Stimulated activated memory B cell treated with anti-CD40 and anti-IgM and Interleukin-4, amounts not matched to agents 10 μg/mL and 1 μg/mL and 100 μg/mL, for 72 hours (primary cell): ENCODE measurements around the gene SHROOM4.

Experiments used
- ATAC-seq: fragments of 150-1000 bp; cut with Tn5 transposase; 2 replicates; pipeline ENCODE4 v1.10.0; 2021
- H3K27ac Mint-ChIP-seq: one replicate; pipeline ENCODE4 v1.8.0; 2022; ENCODE audit warnings: mild to moderate bottlenecking, mixed read lengths
- H3K27me3 Mint-ChIP-seq: one replicate; pipeline ENCODE4 v1.8.0; 2022; ENCODE audit warnings: mixed read lengths
- H3K36me3 Mint-ChIP-seq: one replicate; pipeline ENCODE4 v1.8.0; 2022; ENCODE audit warnings: mixed read lengths
- H3K4me1 Mint-ChIP-seq: one replicate; pipeline ENCODE4 v1.8.0; 2022; ENCODE audit warnings: mixed read lengths
- H3K4me3 Mint-ChIP-seq: one replicate; pipeline ENCODE4 v1.8.0; 2022; ENCODE audit warnings: mild to moderate bottlenecking, moderate library complexity, mixed read lengths
- H3K9me3 Mint-ChIP-seq: one replicate; pipeline ENCODE4 v1.8.0; 2022; ENCODE audit warnings: mixed read lengths

The SHROOM4 gene

DNA sequence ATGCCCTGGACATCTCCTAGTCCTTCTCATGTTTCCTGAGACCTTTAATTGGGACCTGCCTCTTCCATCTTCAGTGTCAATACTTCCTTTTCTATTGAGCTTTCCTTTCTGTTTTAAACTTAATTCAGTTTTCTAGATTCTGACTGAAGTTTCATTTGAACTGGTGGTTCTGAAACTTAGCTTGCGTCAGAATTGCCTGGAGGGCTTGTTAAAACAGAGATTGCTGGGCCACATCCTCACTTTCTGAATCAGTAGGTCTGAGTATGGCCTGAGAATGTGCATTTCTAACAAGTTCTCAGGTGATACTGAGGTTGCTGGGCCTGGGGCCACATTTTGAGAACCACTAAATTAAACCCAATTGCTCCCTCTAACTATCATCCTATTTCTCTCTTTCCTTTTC, 191.2 kb downstream of the SHROOM4 start:
- no peak for ATAC-seq

DNA sequence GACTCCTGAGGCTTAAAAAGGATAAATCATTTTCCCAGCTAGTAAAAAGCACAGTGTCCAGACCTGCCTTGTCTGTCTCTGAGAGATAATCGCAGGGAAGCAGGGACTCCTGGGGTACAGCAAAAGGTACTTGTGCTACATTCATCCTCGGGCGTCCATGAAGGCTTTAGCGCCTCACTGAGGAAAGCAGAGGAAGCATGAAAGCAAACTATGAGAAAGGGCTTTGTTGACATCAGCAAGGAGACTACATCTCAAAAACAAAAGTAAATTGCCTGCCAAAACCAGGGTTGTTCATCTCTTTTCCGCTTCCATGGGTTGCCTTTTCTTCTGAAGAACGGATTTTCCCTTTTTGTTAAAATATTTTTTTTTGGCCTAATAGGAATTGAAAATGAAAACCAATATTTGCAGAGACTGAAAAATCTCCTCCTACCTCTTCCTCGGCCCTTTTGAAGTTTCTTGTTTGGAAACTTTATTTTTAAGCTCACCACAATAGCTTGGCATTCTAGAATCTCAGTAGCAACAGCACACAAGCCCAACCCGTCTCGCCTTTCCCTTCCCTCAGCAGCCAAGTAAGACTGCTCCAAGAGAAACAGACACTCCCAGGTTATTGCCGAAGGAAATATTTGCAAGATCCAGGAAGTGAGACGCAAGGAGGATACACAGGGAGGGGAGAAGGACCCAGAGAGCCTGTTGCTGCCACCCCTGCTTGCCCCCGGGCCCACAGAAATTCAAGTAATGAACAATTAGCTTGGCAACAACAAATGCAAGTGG, 195.0 kb downstream of the SHROOM4 start:
- Mint-ChIP-seq H3K4me3 (no peak overlapping the region), H3K27me3 (no peaks in the 10 kb centered on the region), H3K27ac (no peak overlapping the region), H3K9me3 (no peaks in the 10 kb centered on the region), H3K4me1 (no peaks in the 10 kb centered on the region), H3K36me3 (no peaks in the 10 kb centered on the region)
- no peak for ATAC-seq

More for the DNA sequence above, 191.2 kb downstream of the SHROOM4 start:
- H3K27ac Mint-ChIP-seq: no peak overlapping the region
- H3K27me3 Mint-ChIP-seq: no peaks in the 10 kb centered on the region
- no peak overlapping the region for H3K4me3 Mint-ChIP-seq
- H3K9me3 Mint-ChIP-seq: no peaks in the 10 kb centered on the region
- H3K4me1 Mint-ChIP-seq: no peaks in the 10 kb centered on the region
- no peaks in the 10 kb centered on the region for H3K36me3 Mint-ChIP-seq

DNA sequence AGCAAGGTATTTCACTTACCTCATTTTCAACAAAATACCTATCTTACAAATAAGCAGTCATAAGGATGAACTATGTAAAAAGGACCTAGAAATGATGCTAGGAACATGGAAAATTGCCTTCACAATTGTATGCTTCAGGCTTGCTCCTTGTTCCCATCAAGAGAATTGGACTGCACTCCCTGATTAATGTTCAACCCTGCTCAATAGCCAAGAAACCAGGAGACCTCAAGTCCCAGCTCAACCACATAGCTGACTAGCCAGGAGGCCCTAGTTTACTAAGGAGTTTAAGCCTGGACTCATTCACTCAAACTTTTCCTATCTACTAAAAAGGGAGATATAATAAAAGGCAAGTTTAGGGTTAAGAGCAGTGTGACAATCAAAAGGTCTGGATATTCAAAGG, 196.8 kb downstream of the SHROOM4 start:
- Mint-ChIP-seq H3K27me3 (no peaks in the 10 kb centered on the region), H3K4me3 (no peak overlapping the region), H3K4me1 (no peaks in the 10 kb centered on the region), H3K9me3 (no peaks in the 10 kb centered on the region), H3K27ac (no peak overlapping the region), H3K36me3 (no peaks in the 10 kb centered on the region)
- ATAC-seq: no peak

DNA sequence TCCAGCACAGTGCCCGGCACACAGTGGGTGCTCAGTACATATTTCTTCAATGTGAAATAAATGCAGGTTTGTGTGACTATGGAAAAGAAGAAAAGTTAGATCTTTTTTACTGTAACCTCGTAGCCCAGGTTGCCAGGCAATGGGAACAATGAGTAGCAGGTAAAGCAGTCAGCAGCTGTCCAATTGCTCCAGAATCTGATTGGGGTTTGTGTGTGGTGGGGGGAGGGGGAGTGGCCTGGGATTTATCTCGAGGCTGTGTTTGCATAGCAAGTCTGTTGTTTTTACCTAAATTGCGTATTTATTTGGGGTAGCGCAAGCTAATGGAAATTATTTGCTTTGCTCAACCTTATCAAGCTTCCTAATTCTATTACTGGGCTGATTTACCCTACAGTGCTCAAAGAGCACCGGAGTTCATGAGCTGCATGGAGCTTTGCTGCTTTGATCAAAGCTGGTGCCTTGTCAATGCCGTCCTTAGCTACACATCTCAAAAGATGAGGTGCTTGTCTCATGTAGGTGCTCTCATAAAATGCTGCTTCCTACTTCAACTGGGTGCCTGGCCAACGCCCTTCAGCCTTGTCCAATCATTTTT, 198.3 kb downstream of the SHROOM4 start:
- no peak overlapping the region for H3K4me3 Mint-ChIP-seq
- no peaks in the 10 kb centered on the region for H3K4me1 Mint-ChIP-seq
- H3K9me3 Mint-ChIP-seq: no peaks in the 10 kb centered on the region
- no peaks in the 10 kb centered on the region for H3K36me3 Mint-ChIP-seq
- H3K27ac Mint-ChIP-seq: no peak overlapping the region
- ATAC-seq: no peak
- H3K27me3 Mint-ChIP-seq: no peaks in the 10 kb centered on the region

DNA sequence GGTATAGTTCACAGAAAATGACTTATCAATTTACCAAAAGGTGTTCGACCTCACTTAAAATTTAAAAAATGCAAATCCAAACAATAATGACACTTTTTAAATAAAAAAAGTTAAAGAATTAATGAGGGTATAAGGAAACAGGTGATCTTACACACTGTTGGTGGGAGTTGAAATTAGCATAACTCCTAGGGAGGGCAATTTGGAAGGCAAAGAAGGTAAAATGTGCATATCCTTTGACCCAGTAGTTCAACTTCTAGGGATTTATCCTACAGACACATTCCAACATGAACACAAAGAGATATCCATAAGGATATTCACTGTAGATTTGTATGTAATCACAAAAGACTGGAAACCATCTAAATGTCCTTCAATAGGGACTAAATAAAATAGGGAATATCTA, 199.5 kb downstream of the SHROOM4 start:
- Mint-ChIP-seq H3K4me1 (no peaks in the 10 kb centered on the region), H3K36me3 (no peaks in the 10 kb centered on the region), H3K9me3 (no peaks in the 10 kb centered on the region), H3K4me3 (no peak overlapping the region), H3K27me3 (no peaks in the 10 kb centered on the region), H3K27ac (no peak overlapping the region)
- no peak for ATAC-seq

DNA sequence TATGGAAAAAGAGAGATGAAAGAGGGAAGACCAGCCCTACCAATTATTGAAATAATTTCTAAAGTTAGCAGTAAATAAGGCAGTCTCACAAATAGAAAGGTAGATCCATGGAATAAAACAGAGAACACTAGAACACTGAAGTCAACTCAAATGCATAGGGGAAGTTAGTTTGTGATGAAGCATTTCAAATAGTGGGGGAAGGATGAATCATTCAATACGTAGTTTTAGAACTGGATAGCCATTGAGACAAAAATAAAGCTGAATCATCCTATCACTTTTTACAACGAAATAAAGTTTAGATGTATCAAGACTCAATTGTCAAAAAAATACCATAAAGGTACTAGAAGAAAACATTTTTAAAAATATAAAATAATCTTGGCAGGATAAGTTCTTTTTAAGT, 200.1 kb downstream of the SHROOM4 start:
- H3K27me3 Mint-ChIP-seq: no peaks in the 10 kb centered on the region
- H3K27ac Mint-ChIP-seq: no peak overlapping the region
- no peaks in the 10 kb centered on the region for H3K4me1 Mint-ChIP-seq
- no peak overlapping the region for H3K4me3 Mint-ChIP-seq
- no peak for ATAC-seq
- H3K36me3 Mint-ChIP-seq: no peaks in the 10 kb centered on the region
- H3K9me3 Mint-ChIP-seq: no peaks in the 10 kb centered on the region

DNA sequence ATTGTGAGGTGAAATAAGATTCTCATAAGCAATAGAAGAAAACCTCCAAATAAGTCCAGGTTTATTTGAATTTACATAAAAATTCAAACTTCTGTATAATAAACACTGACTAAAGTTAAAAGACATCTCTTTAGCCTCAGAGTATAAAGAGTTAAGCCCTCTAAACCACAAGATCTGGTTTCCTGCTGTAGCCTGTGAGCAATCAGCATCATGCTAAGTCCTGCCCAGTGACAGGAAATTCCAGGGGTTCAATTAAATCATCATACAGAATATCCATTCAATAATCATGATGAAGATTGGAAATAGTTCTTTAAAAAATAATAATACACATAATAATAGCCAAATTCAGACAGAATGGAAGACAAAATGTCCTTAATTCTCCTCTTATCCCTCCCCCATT, 204.2 kb downstream of the SHROOM4 start:
- Mint-ChIP-seq H3K27ac (no peak overlapping the region), H3K27me3 (no peaks in the 10 kb centered on the region), H3K4me3 (no peak overlapping the region), H3K36me3 (no peaks in the 10 kb centered on the region), H3K9me3 (no peaks in the 10 kb centered on the region), H3K4me1 (no peaks in the 10 kb centered on the region)
- no peak for ATAC-seq

DNA sequence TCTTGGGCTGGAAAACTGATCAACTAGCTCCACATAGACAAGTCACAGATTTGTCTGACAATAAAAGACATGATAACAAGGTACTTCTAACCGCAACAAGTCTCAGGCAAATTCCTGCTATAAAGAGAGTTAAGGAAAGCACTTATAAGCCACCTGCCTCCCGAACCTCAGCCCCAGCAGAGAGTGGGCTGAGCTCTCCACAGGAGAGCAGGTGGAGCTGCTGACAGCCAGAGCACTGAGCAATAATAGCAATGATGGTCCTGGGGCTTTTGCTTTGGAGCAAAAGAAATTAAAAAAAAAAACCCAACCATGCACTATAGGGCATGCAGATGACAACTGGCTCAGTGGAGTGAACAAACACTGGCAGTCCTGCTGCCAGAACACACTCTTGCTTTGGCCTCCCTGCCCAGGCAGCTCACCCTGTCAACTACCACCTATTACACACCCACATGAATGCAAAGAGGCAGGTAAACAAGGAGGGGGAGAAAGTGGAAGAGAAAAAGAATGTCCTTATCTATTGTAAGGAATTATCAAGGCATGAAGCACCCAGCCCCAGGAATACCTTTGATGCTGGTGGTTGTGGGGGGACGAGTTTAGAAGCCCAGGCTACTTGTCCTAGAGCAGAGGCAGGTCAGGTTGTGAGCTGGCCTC, 207.6 kb downstream of the SHROOM4 start:
- Mint-ChIP-seq H3K27me3 (no peaks in the 10 kb centered on the region), H3K4me1 (no peaks in the 10 kb centered on the region), H3K27ac (no peak overlapping the region), H3K36me3 (no peaks in the 10 kb centered on the region), H3K9me3 (no peaks in the 10 kb centered on the region), H3K4me3 (no peak overlapping the region)
- no peak for ATAC-seq

DNA sequence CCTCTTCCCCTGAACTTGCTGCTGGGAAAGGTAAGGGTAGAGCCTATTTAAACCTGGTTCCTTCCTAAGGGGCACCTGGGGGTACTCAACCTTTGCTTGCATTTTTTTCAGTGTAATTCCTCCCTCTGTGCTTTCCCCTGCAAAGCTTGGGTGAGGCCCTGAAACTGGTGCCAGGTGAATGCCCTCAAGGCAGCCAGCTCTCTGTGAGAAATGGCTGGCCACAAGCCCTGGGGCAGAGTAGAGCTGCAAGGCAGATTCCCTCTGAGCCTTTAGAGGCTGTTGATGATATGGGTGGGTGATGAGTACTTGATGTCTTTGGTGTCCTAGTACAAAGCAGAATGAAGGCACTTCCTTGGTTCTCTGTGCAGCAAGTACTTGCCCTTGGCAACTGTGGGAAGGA, 217.9 kb downstream of the SHROOM4 start:
- no peaks in the 10 kb centered on the region for H3K4me1 Mint-ChIP-seq
- no peaks in the 10 kb centered on the region for H3K36me3 Mint-ChIP-seq
- H3K27me3 Mint-ChIP-seq: no peaks in the 10 kb centered on the region
- no peak overlapping the region for H3K27ac Mint-ChIP-seq
- no peak for ATAC-seq
- no peak overlapping the region for H3K4me3 Mint-ChIP-seq
- H3K9me3 Mint-ChIP-seq: no peaks in the 10 kb centered on the region

DNA sequence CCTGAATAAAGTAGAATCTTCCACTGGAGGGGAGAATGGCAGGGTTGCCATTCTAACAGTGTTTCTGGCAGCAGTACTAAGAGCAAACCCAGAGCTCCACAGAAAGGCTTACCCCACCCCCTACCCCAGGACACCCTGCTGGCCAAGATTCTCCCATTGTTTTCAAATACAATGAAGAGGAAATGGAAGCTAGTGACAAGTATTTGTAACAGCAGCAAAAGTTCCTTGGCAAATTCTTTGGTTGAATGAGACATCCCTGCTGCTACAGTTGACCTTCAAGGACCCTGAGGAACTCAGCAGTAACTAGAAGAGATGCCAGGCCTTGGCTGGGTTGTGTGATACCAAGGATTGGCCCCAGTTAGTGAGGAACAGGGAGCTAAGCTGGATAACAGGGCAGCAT, 219.2 kb downstream of the SHROOM4 start:
- no peak for ATAC-seq
- Mint-ChIP-seq H3K27ac (no peak overlapping the region), H3K27me3 (no peaks in the 10 kb centered on the region), H3K36me3 (no peaks in the 10 kb centered on the region), H3K9me3 (no peaks in the 10 kb centered on the region), H3K4me3 (no peak overlapping the region), H3K4me1 (no peaks in the 10 kb centered on the region)

DNA sequence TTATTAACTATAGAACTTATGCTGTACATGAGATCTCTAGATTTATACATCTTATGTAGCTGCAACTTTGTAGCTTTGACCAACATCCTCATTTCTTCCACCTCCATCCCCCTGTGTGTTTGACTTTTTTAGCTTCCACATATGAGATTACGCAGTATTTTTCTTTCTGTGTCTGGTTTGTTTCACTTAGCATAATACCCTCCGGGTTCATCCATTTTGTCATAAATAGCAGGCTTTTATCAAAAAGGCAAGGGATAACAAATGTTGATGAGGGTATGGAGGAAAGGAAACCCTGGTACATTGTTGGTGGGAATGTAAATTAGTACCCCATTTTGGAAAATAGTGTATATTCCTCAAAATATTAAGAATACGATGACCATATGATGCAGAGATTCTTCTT, 227.0 kb downstream of the SHROOM4 start:
- peaks cover 12% of the 10 kb centered on the region for H3K27me3 Mint-ChIP-seq
- no peak overlapping the region for H3K27ac Mint-ChIP-seq
- no peak for ATAC-seq
- no peaks in the 10 kb centered on the region for H3K36me3 Mint-ChIP-seq
- no peaks in the 10 kb centered on the region for H3K9me3 Mint-ChIP-seq
- no peak overlapping the region for H3K4me3 Mint-ChIP-seq
- H3K4me1 Mint-ChIP-seq: no peaks in the 10 kb centered on the region

DNA sequence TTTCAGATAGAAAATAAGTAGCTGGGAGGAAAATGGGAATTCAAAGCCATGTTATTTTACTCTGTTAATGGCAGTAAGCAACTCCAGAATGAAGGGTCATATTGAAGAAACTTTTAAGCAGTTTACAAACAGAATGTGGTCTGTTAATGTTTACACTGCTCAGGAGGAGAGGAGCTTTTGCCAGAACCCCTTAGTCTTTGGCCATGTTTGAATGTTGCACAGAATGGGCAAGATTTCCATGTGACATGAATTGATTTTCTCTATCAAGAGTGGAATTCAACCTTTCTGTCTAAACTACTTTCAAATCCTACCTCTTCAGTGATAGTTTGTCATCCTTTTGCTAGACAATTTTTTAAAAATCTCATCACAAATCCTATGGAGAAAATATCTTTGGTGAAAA, 227.6 kb downstream of the SHROOM4 start:
- no peak for ATAC-seq
- no peaks in the 10 kb centered on the region for H3K9me3 Mint-ChIP-seq

DNA sequence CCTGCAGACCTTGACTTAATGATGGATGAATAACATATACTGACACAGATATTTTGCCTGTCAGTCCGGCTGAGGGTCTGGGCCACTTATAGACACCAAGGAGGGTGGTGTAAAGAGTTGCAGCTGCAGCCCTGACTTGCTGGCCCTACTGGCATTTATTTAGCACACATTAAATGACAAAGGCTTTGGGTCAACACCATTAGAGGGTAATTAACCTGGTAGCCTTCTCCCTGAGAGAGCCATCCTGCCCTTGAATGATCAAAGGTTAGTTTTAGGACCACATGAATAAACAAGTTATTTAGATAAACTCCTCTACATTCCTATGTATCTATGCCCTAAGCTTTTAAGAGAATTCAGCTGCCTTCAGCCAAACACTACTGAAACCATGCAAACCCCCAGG, 232.6 kb downstream of the SHROOM4 start:
- H3K4me3 Mint-ChIP-seq: no peak overlapping the region
- no peaks in the 10 kb centered on the region for H3K9me3 Mint-ChIP-seq
- H3K4me1 Mint-ChIP-seq: no peaks in the 10 kb centered on the region
- peaks cover 21% of the 10 kb centered on the region for H3K27me3 Mint-ChIP-seq
- no peak for ATAC-seq
- H3K36me3 Mint-ChIP-seq: no peaks in the 10 kb centered on the region
- H3K27ac Mint-ChIP-seq: no peak overlapping the region

More for the DNA sequence above, 227.6 kb downstream of the SHROOM4 start:
- H3K4me1 Mint-ChIP-seq: no peaks in the 10 kb centered on the region
- H3K36me3 Mint-ChIP-seq: no peaks in the 10 kb centered on the region
- H3K27ac Mint-ChIP-seq: no peak overlapping the region
- H3K4me3 Mint-ChIP-seq: no peak overlapping the region
- peaks cover 12% of the 10 kb centered on the region for H3K27me3 Mint-ChIP-seq

DNA sequence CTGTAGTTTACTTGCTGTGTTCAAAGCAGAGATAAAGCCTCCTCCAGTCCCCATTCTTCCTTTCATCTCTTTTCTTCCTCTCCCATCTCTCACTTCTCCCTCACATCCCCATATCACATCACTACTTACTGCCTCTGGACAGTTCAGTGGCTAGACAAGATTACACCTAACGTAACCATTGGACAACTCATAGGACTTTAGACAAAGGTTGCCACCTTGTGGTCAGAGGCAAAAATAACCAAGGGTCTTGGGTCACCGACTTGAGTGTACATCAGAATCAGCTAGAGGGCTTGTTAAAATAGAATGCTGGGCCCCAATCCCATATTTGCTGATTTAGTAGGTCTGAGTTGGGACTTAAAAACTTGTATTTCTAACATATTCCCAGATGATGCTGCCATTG, 234.0 kb downstream of the SHROOM4 start:
- ATAC-seq: no peak
- Mint-ChIP-seq H3K4me3 (no peak overlapping the region), H3K9me3 (no peaks in the 10 kb centered on the region), H3K27me3 (peaks cover 19% of the 10 kb centered on the region), H3K36me3 (no peaks in the 10 kb centered on the region), H3K27ac (no peak overlapping the region), H3K4me1 (no peaks in the 10 kb centered on the region)

DNA sequence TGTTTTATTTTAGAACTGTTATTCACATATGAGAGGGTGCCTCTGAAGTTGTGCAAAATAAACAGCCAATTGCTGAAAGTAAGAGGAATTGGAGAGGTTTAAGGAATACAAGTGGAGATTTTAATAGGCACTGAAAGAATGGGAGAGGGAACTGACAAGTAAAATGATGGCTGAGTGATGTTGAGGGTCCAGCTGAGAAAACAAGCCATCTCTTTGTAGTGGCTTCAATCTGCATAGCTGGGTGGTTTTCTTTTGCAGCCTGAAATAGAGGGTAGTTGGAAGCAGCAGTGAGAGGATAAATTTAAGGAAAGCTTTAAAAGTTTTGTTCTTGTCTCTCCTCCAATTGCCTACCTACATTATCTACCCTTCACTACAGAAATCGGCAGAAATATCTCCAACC, 236.7 kb downstream of the SHROOM4 start:
- Mint-ChIP-seq H3K9me3 (no peaks in the 10 kb centered on the region), H3K4me3 (no peak overlapping the region), H3K36me3 (no peaks in the 10 kb centered on the region), H3K27me3 (peaks cover 9% of the 10 kb centered on the region), H3K27ac (no peak overlapping the region), H3K4me1 (no peaks in the 10 kb centered on the region)
- ATAC-seq: no peak

DNA sequence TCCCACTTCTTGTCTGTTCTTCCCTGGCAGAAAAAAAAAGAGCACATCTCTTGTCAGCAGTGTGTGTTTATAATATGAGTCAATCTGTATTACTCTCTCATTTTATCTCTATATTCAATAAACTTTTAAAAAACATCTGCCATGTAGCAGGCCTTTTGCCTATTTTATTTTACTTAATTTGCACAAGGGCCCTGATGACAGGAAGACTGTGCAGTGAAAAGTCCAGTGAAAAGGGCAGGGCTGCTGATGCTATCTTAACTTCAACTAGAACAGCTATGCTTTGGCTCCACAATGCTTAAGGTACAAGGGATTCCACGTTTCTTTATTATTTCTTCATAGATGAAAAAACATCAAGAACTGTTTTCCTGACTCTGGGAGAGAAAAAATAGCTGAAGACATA, 246.4 kb downstream of the SHROOM4 start:
- no peak for ATAC-seq
- Mint-ChIP-seq H3K36me3 (no peaks in the 10 kb centered on the region), H3K9me3 (peaks cover 4% of the 10 kb centered on the region), H3K4me3 (no peak overlapping the region), H3K27me3 (no peaks in the 10 kb centered on the region), H3K27ac (no peak overlapping the region), H3K4me1 (no peaks in the 10 kb centered on the region)
